Hepatocyte (in vitro differentiated cells): ENCODE measurements around the gene DYRK2. TPM values are rescaled to one million over a fixed set of nuclear protein-coding genes. Genes with fewer than 3 reads are reported as not detected.

Experiments used
- DNase-seq: peaks from one replicate; pipeline ENCODE4 v3.0.0-alpha.2; 2016; ENCODE audit warnings: low spot score
- H2AFZ ChIP-seq: fragments of 200-600 bp; sonication (generic); 2 replicates; pipeline ENCODE4 v1.6.0; 2016; ENCODE audit warnings: antibody characterized with exemption, mild to moderate bottlenecking
- H3K27ac ChIP-seq: fragments of 200-600 bp; sonication (generic); 2 replicates; pipeline ENCODE4 v1.5.1; 2016; ENCODE audit warnings: mild to moderate bottlenecking
- H3K27me3 ChIP-seq: fragments of 200-600 bp; sonication (generic); 2 replicates; pipeline ENCODE4 v1.6.1; 2016
- H3K36me3 ChIP-seq: fragments of 200-600 bp; sonication (generic); replicated peaks from 2 replicates; pipeline ENCODE4 v1.5.1; 2016; ENCODE audit warnings: low read depth; ENCODE audit not compliant: insufficient read depth
- H3K4me1 ChIP-seq: fragments of 200-600 bp; sonication (generic); 2 replicates; pipeline ENCODE4 v1.5.1; 2016; ENCODE audit warnings: mild to moderate bottlenecking, moderate library complexity; ENCODE audit not compliant: insufficient read depth
- H3K4me2 ChIP-seq: fragments of 200-600 bp; sonication (generic); 2 replicates; pipeline ENCODE4 v1.6.0; 2016
- H3K4me3 ChIP-seq: fragments of 200-600 bp; sonication (generic); 2 replicates; pipeline ENCODE4 v1.5.1; 2016; ENCODE audit warnings: mild to moderate bottlenecking
- H3K79me2 ChIP-seq: fragments of 200-600 bp; sonication (generic); 2 replicates; pipeline ENCODE4 v1.6.0; 2017; ENCODE audit warnings: mild to moderate bottlenecking
- H3K9me2 ChIP-seq: fragments of 200-600 bp; sonication (generic); replicated peaks from 2 replicates; pipeline ENCODE4 v1.6.0; 2017; ENCODE audit warnings: mild to moderate bottlenecking; ENCODE audit not compliant: insufficient read depth
- H3K9me3 ChIP-seq: fragments of 200-600 bp; sonication (generic); 2 replicates; pipeline ENCODE4 v1.5.1; 2016; ENCODE audit warnings: low read depth, mild to moderate bottlenecking
- H4K20me1 ChIP-seq: fragments of 200-600 bp; sonication (generic); 2 replicates; pipeline ENCODE4 v1.6.0; 2016; ENCODE audit warnings: mild to moderate bottlenecking; ENCODE audit not compliant: insufficient read depth, poor library complexity, severe bottlenecking
- EZH2 ChIP-seq: fragments of 200-600 bp; sonication (generic); IDR thresholded peaks from 2 replicates; pipeline ENCODE4 v1.6.1; 2016; ENCODE audit warnings: antibody characterized with exemption, mild to moderate bottlenecking, borderline replicate concordance
- EZH2phosphoT487 ChIP-seq: fragments of 200-600 bp; sonication (generic); IDR thresholded peaks from one replicate; pipeline ENCODE4 v1.6.1; 2018; ENCODE audit warnings: antibody characterized with exemption, mild to moderate bottlenecking, low read depth, moderate library complexity; ENCODE audit not compliant: unreplicated experiment, severe bottlenecking
- WGBS: methylation state at CpG from one replicate; pipeline ENCODE4 v1.1.6; 2016; ENCODE audit warnings: low lambda C conversion rate; ENCODE audit errors: missing lambda C conversion rate; 5-methylcytosine and 5-hydroxymethylcytosine counted together
- polyA plus RNA-seq: library from polyadenylated mRNA; unstranded; fragments of >200 nt; fragmentation: Nextera tagmentation; extraction: Ambion mirVana; gene quantifications from 2 replicates; pipeline ENCODE4 v1.2.1, GENCODE V29; 2016
- total RNA-seq: library from RNA; depleted of rRNA; stranded (reverse); fragments of >200 nt; gene quantifications from 2 replicates; pipeline ENCODE4 v1.2.3, GENCODE V29; 2014
- TF ChIP-seq, protein P1 (sequence below): fragments of 200-600 bp; sonication (generic); IDR thresholded peaks from 2 replicates; pipeline ENCODE4 v1.5.1; 2016; ENCODE audit warnings: antibody characterized with exemption, mild to moderate bottlenecking; ENCODE audit not compliant: poor library complexity

DYRK2 gene
- total and polyA plus RNA-seq, 2 experiments from 2014 or later: 18.4 to 39.2 TPM

DNA sequence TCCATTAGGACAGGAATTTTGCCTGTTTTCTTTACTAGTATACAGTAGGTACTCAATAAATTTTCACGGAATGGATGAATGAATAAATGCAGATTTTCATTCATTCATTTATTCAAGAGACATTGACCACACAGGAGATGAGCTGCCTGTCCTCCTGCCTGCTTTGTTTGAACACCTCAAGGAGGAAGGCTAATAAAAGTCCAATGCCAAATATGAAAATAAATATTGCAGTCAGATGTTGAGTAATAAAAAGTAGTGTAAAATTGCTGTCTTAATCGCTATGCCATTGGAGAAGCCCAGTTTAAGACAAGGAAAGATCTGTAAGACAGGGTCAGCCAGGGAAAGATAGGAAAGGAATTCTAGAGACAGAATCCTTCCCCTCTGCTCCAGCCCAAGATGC is 47.4 kb downstream of the DYRK2 start:
- Histone ChIP-seq H3K36me3 (no peaks in the 10 kb centered on the region), H3K4me3 (no peak overlapping the region), H3K27me3 (no peaks in the 10 kb centered on the region), H2AFZ (no peak overlapping the region), H3K27ac (no peak overlapping the region), H3K9me3 (no peaks in the 10 kb centered on the region), H3K4me1 (no peaks in the 10 kb centered on the region), H4K20me1 (no peaks in the 10 kb centered on the region), H3K9me2 (no peaks in the 10 kb centered on the region), H3K79me2 (no peaks in the 10 kb centered on the region), H3K4me2 (no peak overlapping the region)
- WGBS: 89% methylated on average over 2 of the region's 2 CpGs
- TF ChIP-seq, protein P1, sequence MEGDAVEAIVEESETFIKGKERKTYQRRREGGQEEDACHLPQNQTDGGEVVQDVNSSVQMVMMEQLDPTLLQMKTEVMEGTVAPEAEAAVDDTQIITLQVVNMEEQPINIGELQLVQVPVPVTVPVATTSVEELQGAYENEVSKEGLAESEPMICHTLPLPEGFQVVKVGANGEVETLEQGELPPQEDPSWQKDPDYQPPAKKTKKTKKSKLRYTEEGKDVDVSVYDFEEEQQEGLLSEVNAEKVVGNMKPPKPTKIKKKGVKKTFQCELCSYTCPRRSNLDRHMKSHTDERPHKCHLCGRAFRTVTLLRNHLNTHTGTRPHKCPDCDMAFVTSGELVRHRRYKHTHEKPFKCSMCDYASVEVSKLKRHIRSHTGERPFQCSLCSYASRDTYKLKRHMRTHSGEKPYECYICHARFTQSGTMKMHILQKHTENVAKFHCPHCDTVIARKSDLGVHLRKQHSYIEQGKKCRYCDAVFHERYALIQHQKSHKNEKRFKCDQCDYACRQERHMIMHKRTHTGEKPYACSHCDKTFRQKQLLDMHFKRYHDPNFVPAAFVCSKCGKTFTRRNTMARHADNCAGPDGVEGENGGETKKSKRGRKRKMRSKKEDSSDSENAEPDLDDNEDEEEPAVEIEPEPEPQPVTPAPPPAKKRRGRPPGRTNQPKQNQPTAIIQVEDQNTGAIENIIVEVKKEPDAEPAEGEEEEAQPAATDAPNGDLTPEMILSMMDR: no peak
- no peak for TF ChIP-seq EZH2
- TF ChIP-seq EZH2phosphoT487: no peak
- DNase-seq: no peak

DNA sequence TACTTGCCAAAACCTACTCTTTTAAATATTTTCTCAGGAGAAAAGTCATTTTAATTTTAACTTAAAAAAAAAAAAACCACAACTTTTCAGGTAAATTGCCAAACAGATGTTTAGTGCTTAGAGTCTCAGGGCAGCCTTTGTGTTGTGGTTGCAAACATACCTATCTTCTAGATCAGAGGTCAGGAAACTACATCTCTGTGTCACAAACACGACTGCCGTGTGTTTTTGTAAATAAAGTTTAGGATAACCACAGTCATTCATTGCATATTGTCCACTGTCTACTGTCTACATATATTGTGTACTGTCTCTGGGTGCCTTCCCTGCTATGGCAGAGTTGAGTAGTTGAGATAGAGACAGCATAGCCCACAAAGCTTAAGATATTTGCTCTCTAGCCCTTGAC is 48.9 kb downstream of the DYRK2 start:
- Histone ChIP-seq H3K27me3 (no peaks in the 10 kb centered on the region), H3K9me2 (no peaks in the 10 kb centered on the region), H3K79me2 (no peaks in the 10 kb centered on the region), H4K20me1 (no peaks in the 10 kb centered on the region), H3K4me1 (no peaks in the 10 kb centered on the region), H3K4me2 (no peak overlapping the region), H3K36me3 (no peaks in the 10 kb centered on the region), H3K9me3 (no peaks in the 10 kb centered on the region), H3K4me3 (no peak overlapping the region), H2AFZ (no peak overlapping the region), H3K27ac (no peak overlapping the region)
- TF ChIP-seq, protein P1: no peak
- TF ChIP-seq EZH2: no peak
- no peak for TF ChIP-seq EZH2phosphoT487
- no peak for DNase-seq
- 63% methylated on average over 2 of the region's 2 CpGs for WGBS

DNA sequence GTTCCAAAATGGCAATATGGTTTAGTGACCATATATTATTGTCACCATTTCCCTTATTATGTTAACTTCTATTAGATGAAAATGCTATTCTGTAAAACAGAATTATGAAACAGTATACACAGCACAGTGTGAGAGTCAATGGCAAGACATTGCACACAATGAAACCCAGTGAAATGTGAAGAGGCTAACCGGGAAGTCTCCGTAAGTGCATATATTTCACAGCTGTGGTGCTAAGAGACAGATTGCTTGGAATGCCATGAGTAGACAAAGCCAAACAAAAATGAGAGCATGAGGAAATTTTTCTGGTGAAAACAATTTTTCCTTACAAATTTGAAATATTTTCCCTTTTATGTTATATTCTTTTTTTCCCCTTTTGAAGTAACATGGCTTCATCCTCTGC is 49.4 kb downstream of the DYRK2 start:
- no peak for DNase-seq
- Histone ChIP-seq H3K27me3 (no peaks in the 10 kb centered on the region), H2AFZ (no peak overlapping the region), H3K4me3 (no peak overlapping the region), H3K9me2 (no peaks in the 10 kb centered on the region), H3K79me2 (no peaks in the 10 kb centered on the region), H3K4me1 (no peaks in the 10 kb centered on the region), H3K27ac (no peak overlapping the region), H3K36me3 (no peaks in the 10 kb centered on the region), H3K9me3 (no peaks in the 10 kb centered on the region), H4K20me1 (no peaks in the 10 kb centered on the region), H3K4me2 (no peak overlapping the region)
- WGBS: 93% methylated on average over 2 of the region's 2 CpGs
- TF ChIP-seq, protein P1: no peak
- no peak for TF ChIP-seq EZH2phosphoT487
